ENCODE results near the gene PSME2. TPM values are rescaled to one million over a fixed set of nuclear protein-coding genes. Genes with fewer than 3 reads are reported as not detected.

The PSME2 gene
- total and polyA plus RNA-seq, 2 of the 13 experiments (the other 11 are each of a cell fraction or from before 2014, with no cell fraction given): 332 to 716 TPM

DNA sequence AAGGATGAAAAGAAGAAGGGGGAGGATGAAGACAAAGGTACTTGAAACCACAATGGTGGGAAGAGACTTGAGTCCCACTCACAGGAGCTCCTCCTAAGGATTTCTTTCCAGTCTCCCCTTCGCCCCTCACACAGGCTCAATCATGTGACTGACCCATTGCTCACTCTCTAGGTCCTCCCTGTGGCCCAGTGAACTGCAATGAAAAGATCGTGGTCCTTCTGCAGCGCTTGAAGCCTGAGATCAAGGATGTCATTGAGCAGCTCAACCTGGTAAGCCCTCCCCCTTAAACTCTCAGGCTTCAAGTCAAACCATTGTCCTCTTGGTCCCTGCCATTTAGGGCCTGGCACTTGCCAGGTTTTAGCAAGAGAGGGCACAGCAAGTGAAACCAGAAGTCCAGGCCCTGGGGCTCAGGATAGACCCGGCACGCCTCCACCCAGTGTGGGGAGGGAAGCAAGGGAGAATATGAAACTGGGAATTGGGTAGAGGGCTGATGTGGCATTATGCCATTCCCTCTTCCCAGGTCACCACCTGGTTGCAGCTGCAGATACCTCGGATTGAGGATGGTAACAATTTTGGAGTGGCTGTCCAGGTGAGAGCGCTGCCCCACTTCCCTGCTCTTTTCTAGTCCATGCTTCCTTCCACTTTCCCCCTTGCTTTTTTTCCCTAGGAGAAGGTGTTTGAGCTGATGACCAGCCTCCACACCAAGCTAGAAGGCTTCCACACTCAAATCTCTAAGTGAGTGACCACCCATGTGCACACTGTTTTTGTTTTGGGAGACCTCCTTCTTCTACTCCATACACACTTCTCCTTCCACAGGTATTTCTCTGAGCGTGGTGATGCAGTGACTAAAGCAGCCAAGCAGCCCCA, 8.6 kb downstream of the PSME2 start (continued):
- TF ChIP-seq, protein P1, sequence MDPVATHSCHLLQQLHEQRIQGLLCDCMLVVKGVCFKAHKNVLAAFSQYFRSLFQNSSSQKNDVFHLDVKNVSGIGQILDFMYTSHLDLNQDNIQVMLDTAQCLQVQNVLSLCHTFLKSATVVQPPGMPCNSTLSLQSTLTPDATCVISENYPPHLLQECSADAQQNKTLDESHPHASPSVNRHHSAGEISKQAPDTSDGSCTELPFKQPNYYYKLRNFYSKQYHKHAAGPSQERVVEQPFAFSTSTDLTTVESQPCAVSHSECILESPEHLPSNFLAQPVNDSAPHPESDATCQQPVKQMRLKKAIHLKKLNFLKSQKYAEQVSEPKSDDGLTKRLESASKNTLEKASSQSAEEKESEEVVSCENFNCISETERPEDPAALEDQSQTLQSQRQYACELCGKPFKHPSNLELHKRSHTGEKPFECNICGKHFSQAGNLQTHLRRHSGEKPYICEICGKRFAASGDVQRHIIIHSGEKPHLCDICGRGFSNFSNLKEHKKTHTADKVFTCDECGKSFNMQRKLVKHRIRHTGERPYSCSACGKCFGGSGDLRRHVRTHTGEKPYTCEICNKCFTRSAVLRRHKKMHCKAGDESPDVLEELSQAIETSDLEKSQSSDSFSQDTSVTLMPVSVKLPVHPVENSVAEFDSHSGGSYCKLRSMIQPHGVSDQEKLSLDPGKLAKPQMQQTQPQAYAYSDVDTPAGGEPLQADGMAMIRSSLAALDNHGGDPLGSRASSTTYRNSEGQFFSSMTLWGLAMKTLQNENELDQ (CRISPR knock-in tag; IDR thresholded peaks at IDR 0.05; ENCODE audit: borderline replicate concordance): peak; percentile 67; the same call in 1 of the 2 replicates
- TF ChIP-seq ZNF549 (CRISPR knock-in tag; IDR thresholded peaks at IDR 0.05) (no peak), ZNF691 (CRISPR knock-in tag; IDR thresholded peaks at IDR 0.05; ENCODE audit: borderline replicate concordance, low read depth) (no peak), BHLHE40 (IDR thresholded peaks at IDR 0.05; ENCODE audit: low read length) (peak; percentile 1; the same call in 1 of the 2 replicates), ZNF343 (CRISPR knock-in tag; IDR thresholded peaks at IDR 0.05) (no peak), ZBTB8A (CRISPR knock-in tag; IDR thresholded peaks at IDR 0.05; ENCODE audit: borderline replicate concordance, low read depth) (no peak), STAG1 (CRISPR knock-in tag; IDR thresholded peaks at IDR 0.05) (no peak), ZNF552 (CRISPR knock-in tag; IDR thresholded peaks at IDR 0.05; ENCODE audit: borderline replicate concordance) (peak; percentile 46; the same call in 1 of the 2 replicates), YEATS2 (CRISPR knock-in tag; IDR thresholded peaks at IDR 0.05; ENCODE audit: borderline replicate concordance) (no peak; the same call in 1 of the 2 replicates), PRMT3 (CRISPR knock-in tag; IDR thresholded peaks at IDR 0.05; ENCODE audit: borderline replicate concordance, low read depth) (no peak), TRIM22 (IDR thresholded peaks at IDR 0.05) (no peak), ZNF839 (CRISPR knock-in tag; IDR thresholded peaks at IDR 0.05; ENCODE audit: borderline replicate concordance) (peak; percentile 46; the same call in 1 of the 2 replicates), ZNF275 (CRISPR knock-in tag; IDR thresholded peaks at IDR 0.05; ENCODE audit: borderline replicate concordance) (no peak), GATA4 (IDR thresholded peaks at IDR 0.05; ENCODE audit: borderline replicate concordance, low read depth) (0 out of 2 replicates have a peak, but pooled peaks have one; percentile 31), MYNN (CRISPR knock-in tag; IDR thresholded peaks at IDR 0.05; ENCODE audit: low read depth) (no peak), ZNF510 (CRISPR knock-in tag; IDR thresholded peaks at IDR 0.05; ENCODE audit: low read depth) (no peak), CENPT (CRISPR knock-in tag; IDR thresholded peaks at IDR 0.05; ENCODE audit: low read depth) (peak; percentile 56; the same call in 1 of the 2 replicates)
- TF ChIP-seq, protein P2, sequence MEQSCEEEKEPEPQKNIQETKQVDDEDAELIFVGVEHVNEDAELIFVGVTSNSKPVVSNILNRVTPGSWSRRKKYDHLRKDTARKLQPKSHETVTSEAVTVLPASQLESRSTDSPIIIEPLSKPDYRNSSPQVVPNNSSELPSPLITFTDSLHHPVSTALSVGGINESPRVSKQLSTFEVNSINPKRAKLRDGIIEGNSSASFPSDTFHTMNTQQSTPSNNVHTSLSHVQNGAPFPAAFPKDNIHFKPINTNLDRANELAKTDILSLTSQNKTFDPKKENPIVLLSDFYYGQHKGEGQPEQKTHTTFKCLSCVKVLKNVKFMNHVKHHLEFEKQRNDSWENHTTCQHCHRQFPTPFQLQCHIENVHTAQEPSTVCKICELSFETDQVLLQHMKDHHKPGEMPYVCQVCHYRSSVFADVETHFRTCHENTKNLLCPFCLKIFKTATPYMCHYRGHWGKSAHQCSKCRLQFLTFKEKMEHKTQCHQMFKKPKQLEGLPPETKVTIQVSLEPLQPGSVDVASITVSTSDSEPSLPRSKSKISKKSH (CRISPR knock-in tag; IDR thresholded peaks at IDR 0.05; ENCODE audit: borderline replicate concordance): no peak
